Umbilical cord (tissue), 2 donors: ENCODE results near the gene KCTD7. TPM values are rescaled to one million over a fixed set of nuclear protein-coding genes. Genes with fewer than 3 reads are reported as not detected.
A peak's percentile ranks its signal among the peaks of the same experiment; 100 is the strongest.
"Not testable (repeated sequence)": the region's sequence is repeated elsewhere in the genome, so short reads cannot be mapped to it uniquely, and the experiment has no call there.

ENCODE experiments used
- DNase-seq: peaks from one replicate; pipeline ENCODE4 v3.0.0-alpha.2; 2015; ENCODE audit warnings: low spot score
- total RNA-seq: library from RNA; depleted of rRNA; stranded (reverse); fragments of >200 nt; gene quantifications from one replicate; pipeline ENCODE4 v1.2.3, GENCODE V29; 2014; ENCODE audit warnings: low replicate concordance; ENCODE audit not compliant: insufficient read depth

KCTD7 gene
- total RNA-seq, 1 donor from 2014 or later = 12.0 TPM

- peak; percentile 97 for DNase-seq
Observed at GRCh38 chr7:66681491-66682349, 53.0 kb downstream of the KCTD7 start.

GRCh38 chr7:66682350-66683093 lies 53.8 kb downstream of the KCTD7 start:
- DNase-seq = no peak

GRCh38 chr7:66683094-66683769 lies 54.6 kb downstream of the KCTD7 start:
- peak; percentile 34 for DNase-seq

- DNase-seq = no peak
Observed at GRCh38 chr7:66683770-66684123, 55.1 kb downstream of the KCTD7 start.

- DNase-seq = not testable (repeated sequence)
Observed at GRCh38 chr7:66685663-66686062, 57.0 kb downstream of the KCTD7 start.

GRCh38 chr7:66687186-66687585 lies 58.5 kb downstream of the KCTD7 start:
- no peak for DNase-seq

GRCh38 chr7:66687672-66688071 lies 59.0 kb downstream of the KCTD7 start:
- not testable (repeated sequence) for DNase-seq

GRCh38 chr7:66689081-66689480 lies 60.4 kb downstream of the KCTD7 start:
- no peak for DNase-seq

- no peak for DNase-seq
Observed at GRCh38 chr7:66693331-66693730, 64.7 kb downstream of the KCTD7 start.

Other genes starting within 250 kb of the KCTD7 start
- gene RABGEF1, start 111.9 kb downstream of the KCTD7 start, total RNA-seq = 43.8 TPM